Measurements from ENCODE around the gene LRRFIP1.

DNA sequence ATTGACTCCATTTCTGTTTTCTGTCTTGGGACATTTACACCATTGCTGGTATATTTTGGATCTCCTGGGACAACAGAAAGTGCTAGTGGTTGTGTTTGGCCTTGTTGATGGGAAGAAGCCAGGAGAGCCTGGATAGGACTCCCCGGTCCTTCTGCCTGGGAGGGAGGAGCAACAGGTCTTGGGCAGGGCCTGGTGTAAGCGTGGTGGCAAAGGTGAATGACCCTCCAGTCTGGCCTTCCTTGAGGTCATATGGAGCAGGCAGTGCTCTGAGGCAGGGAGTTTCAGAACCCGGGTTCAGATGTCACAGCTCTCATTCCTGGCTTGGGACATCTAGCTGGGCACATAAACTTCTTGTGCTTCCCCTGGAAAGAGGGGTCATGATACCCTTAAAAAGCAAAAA, 115.2 kb downstream of the LRRFIP1 start:
- TF ChIP-seq, protein P1, sequence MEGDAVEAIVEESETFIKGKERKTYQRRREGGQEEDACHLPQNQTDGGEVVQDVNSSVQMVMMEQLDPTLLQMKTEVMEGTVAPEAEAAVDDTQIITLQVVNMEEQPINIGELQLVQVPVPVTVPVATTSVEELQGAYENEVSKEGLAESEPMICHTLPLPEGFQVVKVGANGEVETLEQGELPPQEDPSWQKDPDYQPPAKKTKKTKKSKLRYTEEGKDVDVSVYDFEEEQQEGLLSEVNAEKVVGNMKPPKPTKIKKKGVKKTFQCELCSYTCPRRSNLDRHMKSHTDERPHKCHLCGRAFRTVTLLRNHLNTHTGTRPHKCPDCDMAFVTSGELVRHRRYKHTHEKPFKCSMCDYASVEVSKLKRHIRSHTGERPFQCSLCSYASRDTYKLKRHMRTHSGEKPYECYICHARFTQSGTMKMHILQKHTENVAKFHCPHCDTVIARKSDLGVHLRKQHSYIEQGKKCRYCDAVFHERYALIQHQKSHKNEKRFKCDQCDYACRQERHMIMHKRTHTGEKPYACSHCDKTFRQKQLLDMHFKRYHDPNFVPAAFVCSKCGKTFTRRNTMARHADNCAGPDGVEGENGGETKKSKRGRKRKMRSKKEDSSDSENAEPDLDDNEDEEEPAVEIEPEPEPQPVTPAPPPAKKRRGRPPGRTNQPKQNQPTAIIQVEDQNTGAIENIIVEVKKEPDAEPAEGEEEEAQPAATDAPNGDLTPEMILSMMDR (IDR thresholded peaks at IDR 0.05): no peak
- no peak for TF ChIP-seq POLR2A (IDR thresholded peaks at IDR 0.05)

Data from esophagus squamous epithelium (tissue), 4 donors.